ENCODE data around the gene FAM237B. TPM values are rescaled to one million over a fixed set of nuclear protein-coding genes. Genes with fewer than 3 reads are reported as not detected.

Gene FAM237B
- total and polyA plus RNA-seq, 4 donors: 0.02 TPM; not detected in 3

GRCh38 chr7:90271753-90272152 lies 49.4 kb downstream of the FAM237B start:
- Histone ChIP-seq H3K36me3 (ENCODE audit: control insufficient read depth in 4 of 4, insufficient read depth in 4 of 4, low read length in 4 of 4) (no peaks in the 10 kb centered on the region), H3K4me1 (ENCODE audit: control insufficient read depth in 5 of 5, insufficient read depth in 5 of 5, low read length in 5 of 5) (peaks cover 0 to 2% (median 0%) of the 10 kb centered on the region in 5 donors), H3K9me3 (ENCODE audit: control insufficient read depth in 4 of 4, insufficient read depth in 3 of 4, low read length in 3 of 4) (no peaks in the 10 kb centered on the region), H3K9ac (ENCODE audit: insufficient read depth in 1 of 2, low read length in 2 of 2) (no peak overlapping the region), H3K27ac (ENCODE audit: low read depth in 1 of 2, low read length in 1 of 2) (no peak overlapping the region), H3K4me3 (no peak overlapping the region), H3K27me3 (ENCODE audit: control insufficient read depth in 3 of 3, insufficient read depth in 3 of 3, low read length in 2 of 3) (no peaks in the 10 kb centered on the region)
- TF ChIP-seq CTCF (IDR thresholded peaks at IDR 0.05; ENCODE audit: control extremely low read depth, extremely low read depth): no peak
- WGBS, 2 donors: 60 to 66% methylated on average over 2 of the region's 2 CpGs
- ATAC-seq (ENCODE audit: insufficient read depth, low FRiP score) (no peak), DNase-seq (no peak)

GRCh38 chr7:90270431-90271178 lies 50.5 kb downstream of the FAM237B start:
- Histone ChIP-seq H3K27me3 (ENCODE audit: control insufficient read depth in 3 of 3, insufficient read depth in 3 of 3, low read length in 2 of 3) (no peaks in the 10 kb centered on the region), H3K4me1 (ENCODE audit: control insufficient read depth in 5 of 5, insufficient read depth in 5 of 5, low read length in 5 of 5) (peaks cover 0 to 2% (median 0%) of the 10 kb centered on the region in 5 donors), H3K36me3 (ENCODE audit: control insufficient read depth in 4 of 4, insufficient read depth in 4 of 4, low read length in 4 of 4) (no peaks in the 10 kb centered on the region), H3K27ac (ENCODE audit: low read depth in 1 of 2, low read length in 1 of 2) (no peak overlapping the region), H3K4me3 (no peak overlapping the region), H3K9ac (ENCODE audit: insufficient read depth in 1 of 2, low read length in 2 of 2) (no peak overlapping the region), H3K9me3 (ENCODE audit: control insufficient read depth in 4 of 4, insufficient read depth in 3 of 4, low read length in 3 of 4) (no peaks in the 10 kb centered on the region)
- DNase-seq (no peak), ATAC-seq (ENCODE audit: insufficient read depth, low FRiP score) (no peak)
- WGBS, 2 donors: 96 to 98% methylated on average over 2 of the region's 2 CpGs
- no peak for TF ChIP-seq CTCF (IDR thresholded peaks at IDR 0.05; ENCODE audit: control extremely low read depth, extremely low read depth)

DNA sequence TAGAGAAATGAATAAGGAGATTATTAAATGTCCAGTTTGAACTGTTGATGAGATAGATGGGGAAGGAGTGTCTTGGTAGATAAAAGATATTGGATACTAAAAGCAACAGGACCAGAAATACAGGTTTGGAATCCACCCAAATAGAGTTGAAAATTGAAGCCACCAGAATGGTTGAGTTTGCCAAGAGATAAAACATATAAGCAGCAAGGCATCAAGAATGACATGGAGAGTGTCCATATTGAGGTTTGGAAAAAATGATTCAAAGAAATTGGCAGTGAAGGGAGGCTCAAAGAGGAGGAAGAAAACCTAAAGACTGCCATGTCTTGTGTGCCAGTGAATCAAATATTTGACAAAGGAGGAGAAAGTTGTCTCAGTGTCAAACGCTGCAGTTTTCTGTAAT lies 51.9 kb downstream of the FAM237B start:
- Histone ChIP-seq H3K4me1 (ENCODE audit: control insufficient read depth in 5 of 5, insufficient read depth in 5 of 5, low read length in 5 of 5) (peaks cover 0 to 2% (median 0%) of the 10 kb centered on the region in 5 donors), H3K27ac (ENCODE audit: low read depth in 1 of 2, low read length in 1 of 2) (no peak overlapping the region), H3K4me3 (no peak overlapping the region), H3K9ac (ENCODE audit: insufficient read depth in 1 of 2, low read length in 2 of 2) (no peak overlapping the region), H3K9me3 (ENCODE audit: control insufficient read depth in 4 of 4, insufficient read depth in 3 of 4, low read length in 3 of 4) (no peaks in the 10 kb centered on the region), H3K36me3 (ENCODE audit: control insufficient read depth in 4 of 4, insufficient read depth in 4 of 4, low read length in 4 of 4) (no peaks in the 10 kb centered on the region), H3K27me3 (ENCODE audit: control insufficient read depth in 3 of 3, insufficient read depth in 3 of 3, low read length in 2 of 3) (no peaks in the 10 kb centered on the region)
- WGBS, 2 donors: 75 to 88% methylated on average over 1 of the region's 1 CpG
- no peak for ATAC-seq (ENCODE audit: insufficient read depth, low FRiP score)
- no peak for TF ChIP-seq CTCF (IDR thresholded peaks at IDR 0.05; ENCODE audit: control extremely low read depth, extremely low read depth)
- no peak for DNase-seq
